Gastroesophageal sphincter (tissue), 4 donors: Measurements from ENCODE around the gene CNTNAP2. TPM values are rescaled to one million over a fixed set of nuclear protein-coding genes. Genes with fewer than 3 reads are reported as not detected.

Source experiments
- ATAC-seq: fragments of 150-250 bp; one replicate; pipeline ENCODE4 v1.9.1; 2016; ENCODE audit warnings: mild to moderate bottlenecking, moderate library complexity
- H3K27ac ChIP-seq, 4 donors: fragments of 200-600 bp; sonication (generic) in 3 of 4; 1 replicate in 3 of 4; 2 replicates in 1 of 4; pipeline ENCODE4 v1.5.1; 2016 to 2019
- H3K27me3 ChIP-seq: fragments of 200-600 bp; sonication (generic); one replicate; pipeline ENCODE4 v1.5.1; 2019
- H3K36me3 ChIP-seq, 2 donors: fragments of 200-600 bp; sonication (generic); one replicate each; pipeline ENCODE4 v1.5.1; 2019; ENCODE audit warnings: control low read depth in 1 of 2
- H3K4me1 ChIP-seq, 3 donors: fragments of 200-600 bp; sonication (generic); 1 replicate in 2 of 3; 2 replicates in 1 of 3; pipeline ENCODE4 v1.5.1; 2016 to 2019; ENCODE audit warnings: control low read depth in 2 of 3
- H3K4me3 ChIP-seq, 2 donors: fragments of 200-600 bp; sonication (generic); one replicate each; pipeline ENCODE4 v1.5.1; 2019; ENCODE audit warnings: mild to moderate bottlenecking in 1 of 2, moderate library complexity in 1 of 2
- H3K9me3 ChIP-seq, 3 donors: fragments of 200-600 bp; sonication (generic); one replicate each; pipeline ENCODE4 v1.5.1; 2017 to 2019; ENCODE audit warnings: control low read depth in 2 of 3
- EP300 ChIP-seq: sonication (generic); formaldehyde crosslinking; IDR thresholded peaks from one replicate; pipeline ENCODE4 v1.6.1; 2017; ENCODE audit warnings: antibody characterized with exemption, mild to moderate bottlenecking
- POLR2A ChIP-seq, 2 donors: fragments of 450-650 bp; IDR thresholded peaks; one replicate each; pipeline ENCODE4 v1.6.1; 2017; ENCODE audit warnings: antibody characterized with exemption in 2 of 2, mild to moderate bottlenecking in 2 of 2, moderate library complexity in 1 of 2
- POLR2AphosphoS5 ChIP-seq: sonication (generic); formaldehyde crosslinking; IDR thresholded peaks from one replicate; pipeline ENCODE4 v1.6.1; 2017; ENCODE audit warnings: antibody characterized with exemption
- whole genome bisulfite sequencing, 2 donors: methylation state at CpG; one replicate each; pipeline ENCODE4 v1.1.5; 2018; ENCODE audit warnings: low coverage in 1 of 2; 5-methylcytosine and 5-hydroxymethylcytosine counted together
- total RNA-seq, 4 donors: library from RNA; depleted of rRNA; stranded (reverse); fragments of >200 nt; gene quantifications; one replicate each; pipeline ENCODE4 v1.1.0, GENCODE V29; 2016
- TF ChIP-seq, protein P1 (sequence below), 4 experiments: fragments of 200-600 bp in 2 of 4; fragments of 450-650 bp in 2 of 4; sonication (generic) in 1 of 4; IDR thresholded peaks; one replicate each; pipeline ENCODE4 v1.5.1; 2017 to 2019; ENCODE audit warnings: antibody characterized with exemption in 4 of 4, mild to moderate bottlenecking in 2 of 4, moderate library complexity in 2 of 4

Gene CNTNAP2
- total RNA-seq, 4 donors from 2014 or later: 1.5 to 8.9 (median 3.2) TPM

DNA sequence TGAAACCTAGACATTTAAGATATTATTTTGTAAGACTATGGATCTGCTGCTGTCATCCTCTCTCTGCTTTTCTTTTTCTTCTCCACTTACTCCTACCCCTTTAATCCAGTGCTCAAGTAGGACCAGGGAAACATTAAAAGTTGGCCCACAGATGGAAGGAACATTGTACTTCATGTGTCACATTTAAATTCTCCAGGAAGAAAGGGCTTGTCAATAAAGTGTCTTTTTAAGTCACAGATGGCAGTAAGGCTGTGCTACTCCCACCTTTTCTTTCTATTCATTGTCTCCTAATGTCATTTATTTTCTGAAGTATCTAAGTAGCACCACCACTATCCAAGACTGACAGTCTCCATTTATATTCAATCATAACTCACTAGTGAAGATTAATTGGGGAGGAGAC is 1736.2 kb downstream of the CNTNAP2 start:
- H3K4me1 ChIP-seq: no peaks in the 10 kb centered on the region
- TF ChIP-seq POLR2A (IDR thresholded peaks at IDR 0.05): no peak
- TF ChIP-seq POLR2AphosphoS5: no peak
- TF ChIP-seq, protein P1, sequence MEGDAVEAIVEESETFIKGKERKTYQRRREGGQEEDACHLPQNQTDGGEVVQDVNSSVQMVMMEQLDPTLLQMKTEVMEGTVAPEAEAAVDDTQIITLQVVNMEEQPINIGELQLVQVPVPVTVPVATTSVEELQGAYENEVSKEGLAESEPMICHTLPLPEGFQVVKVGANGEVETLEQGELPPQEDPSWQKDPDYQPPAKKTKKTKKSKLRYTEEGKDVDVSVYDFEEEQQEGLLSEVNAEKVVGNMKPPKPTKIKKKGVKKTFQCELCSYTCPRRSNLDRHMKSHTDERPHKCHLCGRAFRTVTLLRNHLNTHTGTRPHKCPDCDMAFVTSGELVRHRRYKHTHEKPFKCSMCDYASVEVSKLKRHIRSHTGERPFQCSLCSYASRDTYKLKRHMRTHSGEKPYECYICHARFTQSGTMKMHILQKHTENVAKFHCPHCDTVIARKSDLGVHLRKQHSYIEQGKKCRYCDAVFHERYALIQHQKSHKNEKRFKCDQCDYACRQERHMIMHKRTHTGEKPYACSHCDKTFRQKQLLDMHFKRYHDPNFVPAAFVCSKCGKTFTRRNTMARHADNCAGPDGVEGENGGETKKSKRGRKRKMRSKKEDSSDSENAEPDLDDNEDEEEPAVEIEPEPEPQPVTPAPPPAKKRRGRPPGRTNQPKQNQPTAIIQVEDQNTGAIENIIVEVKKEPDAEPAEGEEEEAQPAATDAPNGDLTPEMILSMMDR (IDR thresholded peaks at IDR 0.05): no peak
- TF ChIP-seq EP300: no peak
- H3K27me3 ChIP-seq: no peaks in the 10 kb centered on the region
- H3K27ac ChIP-seq: no peak overlapping the region
- no peak for ATAC-seq
- H3K4me3 ChIP-seq: no peak overlapping the region
- H3K36me3 ChIP-seq: no peaks in the 10 kb centered on the region
- H3K9me3 ChIP-seq: no peaks in the 10 kb centered on the region

DNA sequence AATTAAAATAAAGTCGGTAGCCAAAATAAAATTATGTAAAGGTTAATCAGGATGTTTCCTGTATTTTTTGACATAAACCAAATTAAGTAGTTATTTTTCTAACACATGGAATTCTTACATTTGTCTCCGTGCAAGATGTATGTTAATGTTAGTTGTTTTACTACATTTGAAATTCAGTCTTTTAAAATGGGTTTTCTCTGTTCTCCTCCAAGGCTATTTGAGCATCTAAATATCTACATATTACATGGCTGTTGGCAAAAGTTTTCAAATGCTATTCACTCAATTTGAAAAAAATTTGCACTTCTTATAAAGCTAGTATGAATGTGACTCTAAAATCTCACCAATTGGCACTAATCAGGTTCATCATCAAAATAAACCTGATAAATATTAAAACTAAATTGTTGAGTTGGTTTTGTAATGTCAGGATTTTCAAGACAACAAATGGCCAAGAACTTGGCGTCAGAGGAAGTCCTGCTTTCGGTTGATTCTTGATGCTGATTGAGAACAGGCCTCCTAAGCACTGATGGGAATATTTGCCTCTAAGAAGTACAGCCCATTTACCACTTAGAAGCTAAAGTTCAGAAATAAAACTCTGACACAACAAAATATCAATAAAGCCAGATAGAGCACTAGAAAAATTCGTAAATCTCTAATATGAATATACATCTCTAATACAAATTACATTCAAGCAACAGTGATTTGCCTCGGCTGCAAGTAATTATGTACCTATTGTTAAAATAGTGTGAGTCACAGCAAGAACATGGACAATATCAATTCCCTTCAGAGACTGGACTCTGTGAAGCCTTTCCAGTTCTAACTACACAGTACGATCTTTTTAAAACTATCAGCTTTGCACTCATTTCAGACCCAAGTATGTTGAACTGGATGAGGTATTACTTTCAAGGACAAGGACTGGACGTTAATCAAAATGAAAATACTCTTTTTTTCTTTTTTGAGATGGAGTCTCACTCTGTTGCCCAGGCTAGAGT is 1740.8 kb downstream of the CNTNAP2 start:
- no peak for TF ChIP-seq POLR2AphosphoS5
- TF ChIP-seq EP300: no peak
- ATAC-seq: no peak
- H3K27ac ChIP-seq: no peak overlapping the region
- peaks cover 0 to 6% (median 0%) of the 10 kb centered on the region in 3 donors for H3K4me1 ChIP-seq
- no peak overlapping the region for H3K4me3 ChIP-seq
- no peaks in the 10 kb centered on the region for H3K27me3 ChIP-seq
- no peaks in the 10 kb centered on the region for H3K9me3 ChIP-seq
- 78 to 80% methylated on average over 8 of the region's 8 CpGs for WGBS, 2 donors
- H3K36me3 ChIP-seq: no peaks in the 10 kb centered on the region

DNA sequence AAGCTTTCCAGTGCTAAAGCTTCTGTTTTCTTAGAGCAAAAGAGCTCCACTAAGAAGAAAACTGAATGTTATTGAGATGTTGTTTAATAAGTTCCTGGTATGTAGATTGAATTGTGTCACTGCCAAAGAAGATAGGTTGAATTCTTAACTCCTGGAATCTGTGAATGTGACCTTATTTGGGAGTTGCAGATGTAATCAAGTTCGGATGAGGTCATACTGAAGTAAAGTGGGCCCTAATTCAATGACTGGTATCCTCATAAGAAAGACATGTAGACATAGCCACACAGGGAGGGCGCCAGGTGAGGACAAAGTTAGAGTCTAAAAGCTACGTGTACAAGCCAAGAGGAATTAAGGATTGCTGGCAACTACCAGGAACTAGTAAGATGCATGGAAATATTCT is 1741.8 kb downstream of the CNTNAP2 start:
- TF ChIP-seq, protein P1 (IDR thresholded peaks at IDR 0.05): no peak
- TF ChIP-seq POLR2A (IDR thresholded peaks at IDR 0.05): no peak
- no peak for TF ChIP-seq POLR2AphosphoS5
- TF ChIP-seq EP300: no peak
- H3K4me1 ChIP-seq: peaks cover 0 to 6% (median 0%) of the 10 kb centered on the region in 3 donors
- no peak overlapping the region for H3K4me3 ChIP-seq
- no peak overlapping the region for H3K27ac ChIP-seq
- ATAC-seq: no peak
- H3K36me3 ChIP-seq: no peaks in the 10 kb centered on the region
- H3K9me3 ChIP-seq: no peaks in the 10 kb centered on the region
- H3K27me3 ChIP-seq: no peaks in the 10 kb centered on the region
- 66 to 80% methylated on average over 3 of the region's 3 CpGs for WGBS, 2 donors

DNA sequence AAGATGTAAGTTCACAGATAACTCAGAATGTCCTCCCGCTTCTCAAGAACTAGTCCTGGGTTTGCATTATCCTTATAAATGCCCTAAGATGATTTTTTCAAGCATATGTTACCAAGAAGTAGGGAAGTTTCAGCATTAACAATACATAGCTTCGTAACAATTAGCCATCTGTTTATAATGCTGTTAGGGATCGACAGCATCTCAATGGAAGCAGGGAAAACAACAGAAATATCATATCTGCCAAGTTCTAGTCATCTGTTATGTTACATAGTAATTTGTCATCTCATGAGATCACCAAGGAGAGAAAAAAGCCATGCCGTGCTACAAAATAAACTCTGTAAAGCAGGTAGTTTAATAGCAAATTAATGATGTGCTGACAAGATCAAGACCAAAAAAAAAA is 1742.4 kb downstream of the CNTNAP2 start:
- Histone ChIP-seq H3K4me3 (no peak overlapping the region), H3K27ac (no peak overlapping the region), H3K27me3 (no peaks in the 10 kb centered on the region), H3K9me3 (no peaks in the 10 kb centered on the region), H3K36me3 (no peaks in the 10 kb centered on the region), H3K4me1 (peaks cover 0 to 6% (median 0%) of the 10 kb centered on the region in 3 donors)
- no peak for ATAC-seq
- TF ChIP-seq EP300: no peak
- TF ChIP-seq, protein P1 (IDR thresholded peaks at IDR 0.05): no peak
- TF ChIP-seq POLR2A (IDR thresholded peaks at IDR 0.05): no peak
- no peak for TF ChIP-seq POLR2AphosphoS5
- WGBS, 2 donors: 43 to 59% methylated on average over 3 to 4 of the region's 4 CpGs

DNA sequence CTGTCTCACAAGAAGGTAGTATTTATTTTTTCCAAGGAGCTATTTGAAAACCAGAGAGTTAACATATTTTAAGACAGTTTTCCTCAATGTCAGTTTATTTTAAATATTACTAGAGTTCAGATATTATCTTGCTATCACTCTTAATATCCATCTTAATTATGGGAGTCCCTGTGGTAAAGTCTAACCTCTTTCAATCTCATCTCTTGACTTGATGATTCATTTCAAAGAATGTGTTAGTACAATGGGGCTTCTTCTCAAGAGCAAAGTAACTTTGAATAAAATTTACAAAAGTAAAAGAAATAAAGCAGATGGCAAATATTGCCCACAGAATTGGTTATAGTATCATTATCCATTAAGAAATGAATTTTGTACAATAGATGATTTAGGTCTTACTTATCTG is 1742.9 kb downstream of the CNTNAP2 start:
- TF ChIP-seq EP300 (no peak), POLR2A (IDR thresholded peaks at IDR 0.05) (no peak), POLR2AphosphoS5 (no peak)
- TF ChIP-seq, protein P1 (IDR thresholded peaks at IDR 0.05): no peak
- Histone ChIP-seq H3K27ac (no peak overlapping the region), H3K4me1 (peaks cover 0 to 6% (median 0%) of the 10 kb centered on the region in 3 donors), H3K27me3 (no peaks in the 10 kb centered on the region), H3K36me3 (no peaks in the 10 kb centered on the region), H3K9me3 (no peaks in the 10 kb centered on the region), H3K4me3 (no peak overlapping the region)
- no peak for ATAC-seq
